OCI-LY1 (cell line): ENCODE measurements around the gene P2RY1.
"Not testable (repeated sequence)": the region's sequence is repeated elsewhere in the genome, so short reads cannot be mapped to it uniquely, and the experiment has no call there.

Experiments used
- H2AFZ ChIP-seq: fragments of 200-600 bp; sonication (generic), shearing (Covaris generic); 2 replicates; pipeline ENCODE4 v1.6.0; 2014; ENCODE audit warnings: antibody characterized with exemption, mild to moderate bottlenecking, low read length
- H3F3A ChIP-seq: fragments of 200-600 bp; sonication (generic), shearing (Covaris generic); 2 replicates; pipeline ENCODE4 v1.6.0; 2014; ENCODE audit warnings: mild to moderate bottlenecking, antibody characterized with exemption, low read length, moderate library complexity; ENCODE audit not compliant: insufficient read depth
- H3K27ac ChIP-seq: fragments of 200-600 bp; sonication (generic); 2 replicates; pipeline ENCODE4 v1.5.1; 2014; ENCODE audit warnings: low read length, mixed run types, mild to moderate bottlenecking, low read depth; ENCODE audit not compliant: poor library complexity, severe bottlenecking
- H3K27me3 ChIP-seq: fragments of 200-600 bp; sonication (generic); 2 replicates; pipeline ENCODE4 v1.6.0; 2014; ENCODE audit warnings: antibody characterized with exemption, mild to moderate bottlenecking, low read length, moderate library complexity; ENCODE audit not compliant: insufficient read depth
- H3K36me3 ChIP-seq: fragments of 200-600 bp; sonication (generic); 2 replicates; pipeline ENCODE4 v1.6.1; 2014; ENCODE audit warnings: mild to moderate bottlenecking, antibody characterized with exemption, low read length, moderate library complexity, mixed read lengths; ENCODE audit not compliant: insufficient read depth
- H3K4me1 ChIP-seq: fragments of 200-600 bp; sonication (generic); 2 replicates; pipeline ENCODE4 v1.5.1; 2014; ENCODE audit warnings: mild to moderate bottlenecking, low read length, moderate library complexity; ENCODE audit not compliant: insufficient read depth, severe bottlenecking
- H3K4me2 ChIP-seq: fragments of 200-600 bp; sonication (generic), shearing (Covaris generic); 2 replicates; pipeline ENCODE4 v1.6.1; 2014; ENCODE audit warnings: low read length
- H3K4me3 ChIP-seq: fragments of 200-600 bp; sonication (generic); 2 replicates; pipeline ENCODE4 v1.5.1; 2014; ENCODE audit warnings: low read length, low read depth, mild to moderate bottlenecking, mixed read lengths; ENCODE audit not compliant: poor library complexity, severe bottlenecking
- H3K79me2 ChIP-seq: fragments of 200-600 bp; shearing (Covaris generic); 2 replicates; pipeline ENCODE4 v1.6.1; 2016; ENCODE audit warnings: mixed run types, low read length, mixed read lengths; ENCODE audit not compliant: insufficient read depth
- H3K9ac ChIP-seq: fragments of 200-600 bp; sonication (generic), shearing (Covaris generic); 2 replicates; pipeline ENCODE4 v1.6.1; 2014; ENCODE audit warnings: mild to moderate bottlenecking, low read length, mixed read lengths
- H3K9me2 ChIP-seq: fragments of 200-600 bp; sonication (generic), shearing (Covaris generic); 2 replicates; pipeline ENCODE4 v1.6.1; 2014; ENCODE audit warnings: low read depth, mild to moderate bottlenecking, low read length, mixed read lengths
- H3K9me3 ChIP-seq: fragments of 200-600 bp; shearing (Covaris generic); 2 replicates; pipeline ENCODE4 v1.6.1; 2014; ENCODE audit warnings: low read length, mixed read lengths
- H4K20me1 ChIP-seq: fragments of 200-600 bp; sonication (generic), shearing (Covaris generic); 2 replicates; pipeline ENCODE4 v1.6.0; 2016; ENCODE audit warnings: mild to moderate bottlenecking, low read length; ENCODE audit not compliant: insufficient read depth
- CTCF ChIP-seq: fragments of 200-600 bp; sonication (generic), shearing (Covaris generic); IDR thresholded peaks from 2 replicates; pipeline ENCODE4 v1.5.1; 2017; ENCODE audit warnings: mild to moderate bottlenecking, antibody characterized with exemption, low read length, moderate library complexity, mixed read lengths
- EZH2 ChIP-seq: fragments of 200-600 bp; sonication (generic), shearing (Covaris generic); IDR thresholded peaks from 2 replicates; pipeline ENCODE4 v1.8.0; 2017; ENCODE audit warnings: borderline replicate concordance, mixed run types, mild to moderate bottlenecking, antibody characterized with exemption, low read length, moderate library complexity, mixed read lengths

Gene P2RY1

GRCh38 chr3:152841131-152841530 is 6.2 kb downstream of the P2RY1 start:
- no peak overlapping the region for H3K27ac ChIP-seq
- no peak overlapping the region for H3K4me3 ChIP-seq
- no peaks in the 10 kb centered on the region for H3K79me2 ChIP-seq
- TF ChIP-seq CTCF (no peak), EZH2 (no peak)
- H3K36me3 ChIP-seq, result no peaks in the 10 kb centered on the region
- H3K9me2 ChIP-seq, result no peaks in the 10 kb centered on the region
- H3K4me2 ChIP-seq, result no peak overlapping the region
- H3F3A ChIP-seq, result no peaks in the 10 kb centered on the region
- H3K4me1 ChIP-seq, result no peaks in the 10 kb centered on the region
- H4K20me1 ChIP-seq, result no peaks in the 10 kb centered on the region
- no peaks in the 10 kb centered on the region for H3K27me3 ChIP-seq
- no peaks in the 10 kb centered on the region for H3K9me3 ChIP-seq
- no peak overlapping the region for H2AFZ ChIP-seq
- no peak overlapping the region for H3K9ac ChIP-seq

- Histone ChIP-seq H3K9me3 (no peaks in the 10 kb centered on the region), H3K27ac (no peak overlapping the region), H3K4me3 (no peak overlapping the region), H3K4me2 (no peak overlapping the region), H3K4me1 (no peaks in the 10 kb centered on the region), H3K79me2 (no peaks in the 10 kb centered on the region), H3K36me3 (no peaks in the 10 kb centered on the region), H3K9ac (no peak overlapping the region), H3F3A (no peaks in the 10 kb centered on the region), H3K9me2 (no peaks in the 10 kb centered on the region), H2AFZ (no peak overlapping the region), H4K20me1 (no peaks in the 10 kb centered on the region), H3K27me3 (no peaks in the 10 kb centered on the region)
- TF ChIP-seq EZH2 (no peak), CTCF (no peak)
Observed at GRCh38 chr3:152842413-152842812, 7.5 kb downstream of the P2RY1 start.

- Histone ChIP-seq H3K4me3 (no peak overlapping the region), H4K20me1 (no peaks in the 10 kb centered on the region), H3K79me2 (no peaks in the 10 kb centered on the region), H3K9me2 (no peaks in the 10 kb centered on the region), H3K27ac (no peak overlapping the region), H3F3A (no peaks in the 10 kb centered on the region), H3K27me3 (no peaks in the 10 kb centered on the region), H3K9me3 (no peaks in the 10 kb centered on the region), H3K4me2 (no peak overlapping the region), H3K36me3 (no peaks in the 10 kb centered on the region), H2AFZ (no peak overlapping the region), H3K9ac (no peak overlapping the region), H3K4me1 (no peaks in the 10 kb centered on the region)
- no peak for TF ChIP-seq CTCF
- no peak for TF ChIP-seq EZH2
Observed at GRCh38 chr3:152843955-152844354, 9.0 kb downstream of the P2RY1 start.

DNA sequence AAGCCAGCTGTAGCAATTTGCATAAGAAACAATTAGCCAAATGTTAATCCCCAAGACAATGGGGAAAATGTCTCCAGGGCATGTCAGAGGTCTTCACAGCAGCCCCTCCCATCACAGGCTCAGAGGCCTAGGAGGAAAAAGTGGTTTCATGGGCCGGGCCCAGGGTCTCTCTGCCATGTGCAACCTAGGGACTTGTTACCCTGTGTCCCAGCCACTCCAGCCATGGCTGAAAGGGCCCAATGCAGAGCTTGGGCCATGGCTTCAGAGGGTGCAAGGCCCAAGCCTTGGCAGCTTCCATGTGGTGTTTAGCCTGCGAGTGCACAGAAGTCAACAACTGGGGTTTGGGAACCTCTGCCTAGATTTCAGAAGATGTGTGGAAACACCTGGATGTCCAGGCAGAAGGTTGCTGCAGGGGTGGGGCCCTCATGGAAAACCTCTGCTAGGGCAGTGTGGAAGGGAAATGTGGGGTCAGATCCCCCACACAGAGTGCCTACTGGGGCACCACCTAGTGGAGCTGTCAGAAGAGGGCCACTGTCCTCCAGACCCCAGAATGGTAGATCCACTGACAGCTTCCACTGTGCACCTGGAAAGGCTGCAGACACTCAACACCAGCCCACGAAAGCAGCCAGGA is 11.8 kb downstream of the P2RY1 start:
- H3K9ac ChIP-seq, H3K79me2 ChIP-seq, H3K27ac ChIP-seq, H3K4me2 ChIP-seq, H3K9me2 ChIP-seq, H3K9me3 ChIP-seq, H3K4me3 ChIP-seq, H3K36me3 ChIP-seq, H3K4me1 ChIP-seq, H3K27me3 ChIP-seq, H3F3A ChIP-seq, H2AFZ ChIP-seq, H4K20me1 ChIP-seq: not testable (repeated sequence)

DNA sequence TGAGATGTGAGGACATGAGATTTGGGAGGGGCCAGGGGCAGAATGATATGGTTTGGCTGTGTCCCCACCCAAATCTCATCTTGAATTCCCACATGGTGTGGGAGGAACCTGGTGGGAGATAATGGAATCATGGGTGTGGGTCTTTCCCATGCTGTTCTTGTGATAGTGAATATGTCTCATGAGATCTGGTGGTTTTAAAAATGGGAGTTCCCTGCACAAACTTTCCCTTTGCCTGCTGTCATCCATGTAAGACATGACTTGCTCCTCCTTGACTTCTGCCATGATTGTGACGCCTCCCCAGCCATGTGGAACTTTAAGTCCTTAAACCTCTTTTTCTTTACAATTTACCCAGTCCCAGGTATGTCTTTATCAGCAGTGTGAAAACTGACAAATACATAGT is 12.7 kb downstream of the P2RY1 start:
- H3F3A ChIP-seq, H2AFZ ChIP-seq, H3K36me3 ChIP-seq, H3K9me2 ChIP-seq, H3K27ac ChIP-seq, H3K4me2 ChIP-seq, H3K9ac ChIP-seq, H4K20me1 ChIP-seq, H3K27me3 ChIP-seq, H3K4me1 ChIP-seq, H3K9me3 ChIP-seq, H3K79me2 ChIP-seq, H3K4me3 ChIP-seq: not testable (repeated sequence)
